CD4-positive, alpha-beta T cell treated with Interleukin-6 at 100 ng/mL for 8 hours (primary cell): Measurements from ENCODE around the gene SMTNL1.

Experiments used
- DNase-seq: peaks from one replicate; pipeline ENCODE4 v3.0.0-alpha.2; 2020; ENCODE audit warnings: mixed read lengths, low spot score

SMTNL1 gene

GRCh38 chr11:57588046-57588710 is 50.8 kb downstream of the SMTNL1 start:
- no peak for DNase-seq

GRCh38 chr11:57596266-57596885 is 59.0 kb downstream of the SMTNL1 start:
- no peak for DNase-seq

- no peak for DNase-seq
Observed at GRCh38 chr11:57597461-57597915, 60.1 kb downstream of the SMTNL1 start, which contains the start of gene SERPING1. Gene SERPING1 (plus strand): TSS chr11:57597685. CDS start chr11:57598271, 586 bp downstream.

GRCh38 chr11:57597916-57598830 is 60.8 kb downstream of the SMTNL1 start:
- no peak for DNase-seq

- no peak for DNase-seq
Observed at GRCh38 chr11:57598831-57599155, 61.4 kb downstream of the SMTNL1 start.

GRCh38 chr11:57599381-57599780 is 62.0 kb downstream of the SMTNL1 start:
- no peak for DNase-seq
